B cell (primary cell): ENCODE measurements around the gene AGAP1. TPM values are rescaled to one million over a fixed set of nuclear protein-coding genes. Genes with fewer than 3 reads are reported as not detected.

Experiments
- ATAC-seq: fragments of 200-7000 bp; cut with Tn5 transposase; one replicate; pipeline ENCODE4 v1.10.0; 2021; ENCODE audit warnings: low read depth, mild to moderate bottlenecking, moderate number of reproducible peaks, moderate library complexity
- CTCF ChIA-PET: fragments of 350-600 bp; sonication (Branson Sonifier 250); formaldehyde crosslinking; loops from one replicate; lab custom pipeline; 2021; ENCODE audit warnings: antibody characterized with exemption, inconsistent platforms; lab: Charles Lee
- POLR2A ChIA-PET: fragments of 350-600 bp; sonication (Branson Sonifier 250); formaldehyde crosslinking; loops from one replicate; lab custom pipeline; 2021; ENCODE audit warnings: antibody characterized with exemption; lab: Charles Lee
- DNase-seq: peaks from one replicate; pipeline ENCODE4 v3.0.0; 2013
- H2AFZ ChIP-seq: 2 replicates; pipeline ENCODE4 v1.6.1; 2012; ENCODE audit warnings: mild to moderate bottlenecking, low read depth, low read length; ENCODE audit not compliant: insufficient read depth, poor library complexity, severe bottlenecking
- H3K27ac ChIP-seq, 2 donors: 1 replicate in 1 of 2; 2 replicates in 1 of 2; pipeline ENCODE4 v1.5.1; 2012 to 2013; ENCODE audit warnings: low read length in 2 of 2, mild to moderate bottlenecking in 2 of 2, moderate library complexity in 1 of 2
- H3K27me3 ChIP-seq, 4 experiments: fragments of 200-600 bp in 1 of 4; sonication (generic) in 1 of 4; replicated peaks in 1 of 4; 1 replicate in 2 of 4; 2 replicates in 2 of 4; pipeline versions ENCODE4 v1.6.1 to v1.7.0; 2013 to 2016; ENCODE audit warnings: low read length in 3 of 4, mild to moderate bottlenecking in 2 of 4, mixed read lengths in 1 of 4, moderate library complexity in 1 of 4; ENCODE audit not compliant: insufficient read depth in 4 of 4, control insufficient read depth in 3 of 4; ENCODE audit errors: control extremely low read depth in 1 of 4
- H3K36me3 ChIP-seq, 2 experiments: replicated peaks in 1 of 2; 1 replicate in 1 of 2; 2 replicates in 1 of 2; pipeline versions ENCODE4 v1.6.1 to v1.7.1; 2013; ENCODE audit warnings: low read length in 1 of 2; ENCODE audit not compliant: insufficient read depth in 2 of 2, control insufficient read depth in 1 of 2; ENCODE audit errors: control extremely low read depth in 1 of 2, extremely low read depth in 1 of 2
- H3K4me1 ChIP-seq, 2 donors: fragments of 200-600 bp in 1 of 2; sonication (generic) in 1 of 2; 1 replicate in 1 of 2; 2 replicates in 1 of 2; pipeline versions ENCODE4 v1.5.1 to v1.6.1; 2013 to 2017; ENCODE audit warnings: low read length in 2 of 2; ENCODE audit not compliant: control insufficient read depth in 2 of 2, insufficient read depth in 2 of 2
- H3K4me2 ChIP-seq: replicated peaks from 2 replicates; pipeline ENCODE3; 2012; ENCODE audit warnings: mild to moderate bottlenecking, low read depth, low read length; ENCODE audit not compliant: poor library complexity, severe bottlenecking
- H3K4me3 ChIP-seq, 5 experiments: fragments of 200-600 bp in 1 of 5; sonication (generic) in 1 of 5; 1 replicate in 3 of 5; 2 replicates in 2 of 5; pipeline versions ENCODE4 v1.5.1 to v1.7.0; 2011 to 2016; ENCODE audit warnings: low read length in 4 of 5, mild to moderate bottlenecking in 4 of 5, low read depth in 2 of 5, control low read depth in 1 of 5, moderate library complexity in 1 of 5; ENCODE audit not compliant: insufficient read depth in 1 of 5; ENCODE audit errors: control extremely low read depth in 1 of 5, extremely low read depth in 1 of 5
- H3K79me2 ChIP-seq: fragments of 200-600 bp; sonication (generic); one replicate; pipeline ENCODE4 v1.6.0; 2016; ENCODE audit warnings: low read length; ENCODE audit not compliant: control insufficient read depth, insufficient read depth
- H3K9ac ChIP-seq: fragments of 200-600 bp; sonication (generic); 2 replicates; pipeline ENCODE4 v1.6.1; 2017; ENCODE audit warnings: mild to moderate bottlenecking, low read length, moderate library complexity
- H3K9me3 ChIP-seq, 3 donors: one replicate each; pipeline versions ENCODE4 v1.6.1 to v1.7.1; 2013; ENCODE audit warnings: low read length in 2 of 3; ENCODE audit not compliant: control insufficient read depth in 2 of 3, insufficient read depth in 1 of 3; ENCODE audit errors: control extremely low read depth in 1 of 3
- H4K20me1 ChIP-seq: 2 replicates; pipeline ENCODE4 v1.6.0; 2012; ENCODE audit warnings: mild to moderate bottlenecking, low read length; ENCODE audit not compliant: insufficient read depth, control insufficient read depth, poor library complexity, severe bottlenecking
- H3K27ac Mint-ChIP-seq: one replicate; pipeline ENCODE4 v1.8.0; 2021; ENCODE audit warnings: mixed read lengths
- H3K27me3 Mint-ChIP-seq: one replicate; pipeline ENCODE4 v1.8.0; 2021; ENCODE audit warnings: mixed read lengths
- H3K4me1 Mint-ChIP-seq: one replicate; pipeline ENCODE4 v1.8.0; 2021; ENCODE audit warnings: mixed read lengths
- H3K4me3 Mint-ChIP-seq: one replicate; pipeline ENCODE4 v1.8.0; 2021; ENCODE audit warnings: mixed read lengths
- H3K9me3 Mint-ChIP-seq: one replicate; pipeline ENCODE4 v1.8.0; 2022; ENCODE audit warnings: mixed read lengths; ENCODE audit not compliant: insufficient read depth
- EZH2 ChIP-seq: IDR thresholded peaks from 2 replicates; pipeline ENCODE4 v1.6.1; 2012; ENCODE audit warnings: borderline replicate concordance, low read depth, mild to moderate bottlenecking, moderate library complexity, low read length; ENCODE audit not compliant: insufficient read depth, poor library complexity, severe bottlenecking
- WGBS: methylation state at CpG from one replicate; pipeline ENCODE4 v1.1.5; 2013; ENCODE audit warnings: missing lambda C conversion rate; ENCODE audit not compliant: insufficient coverage; 5-methylcytosine and 5-hydroxymethylcytosine counted together
- intact Hi-C: fragments of 100-400 bp; cut with micrococcal nuclease; formaldehyde crosslinking; loops from one replicate; pipeline ENCODE4 v1.10.0; 2022
- polyA plus RNA-seq: library from polyadenylated mRNA; depleted of rRNA; stranded (reverse); fragments of >200 nt; gene quantifications from 2 replicates; pipeline ENCODE4 v1.2.3, GENCODE V29; 2012
- total RNA-seq, 2 donors: library from RNA; stranded (reverse); fragments of 120-200 nt in 1 of 2; gene quantifications; 1 replicate in 1 of 2; 2 replicates in 1 of 2; pipeline versions ENCODE4 v1.2.3 to v1.2.4, GENCODE V29; 2013 to 2022
- TF ChIP-seq, protein P1 (sequence below): fragments of 200-600 bp; IDR thresholded peaks from one replicate; pipeline ENCODE4 v1.8.0; 2022; ENCODE audit warnings: antibody characterized with exemption, mild to moderate bottlenecking

Gene AGAP1
- total and polyA plus RNA-seq, 2 donors (not counting 1 experiment from before 2014, with no cell fraction given) = 0.01 TPM; not detected in 1

DNA sequence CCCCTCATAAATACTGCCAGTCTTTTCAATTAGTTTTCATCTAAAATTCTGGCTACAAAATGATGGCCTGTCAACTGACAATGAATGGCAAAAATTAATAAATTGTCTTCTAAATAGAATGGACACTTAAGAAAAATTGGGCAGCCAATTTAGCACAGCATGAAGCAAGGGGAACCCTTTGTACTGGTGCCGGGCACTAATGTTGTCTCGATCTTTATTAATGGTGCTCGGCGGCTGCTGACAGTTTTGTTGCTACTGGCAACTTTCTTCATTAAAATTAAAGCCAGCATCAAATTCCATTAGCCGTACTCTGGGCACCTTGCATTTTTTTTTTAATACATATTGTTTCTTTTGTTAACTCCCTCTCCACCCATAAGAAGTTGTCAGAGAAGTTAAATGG, 365.0 kb downstream of the AGAP1 start:
- H3K27me3 ChIP-seq = no peaks in the 10 kb centered on the region
- no peaks in the 10 kb centered on the region for H4K20me1 ChIP-seq
- no CpG with 5 or more reads among the region's 5 CpGs for WGBS
- H3K27ac ChIP-seq = no peak overlapping the region
- ATAC-seq (no peak), DNase-seq (no peak)
- no peaks in the 10 kb centered on the region for H3K9me3 ChIP-seq
- no peaks in the 10 kb centered on the region for H3K4me1 ChIP-seq
- ChIA-PET CTCF (no interaction called here), POLR2A (no interaction called here)
- H3K4me3 ChIP-seq = no peak overlapping the region
- H3K4me1 Mint-ChIP-seq = no peaks in the 10 kb centered on the region
- no peak overlapping the region for H3K27ac Mint-ChIP-seq
- H3K36me3 ChIP-seq = no peaks in the 10 kb centered on the region
- no peaks in the 10 kb centered on the region for H3K79me2 ChIP-seq
- H3K27me3 Mint-ChIP-seq = peaks cover 11% of the 10 kb centered on the region
- H3K9me3 Mint-ChIP-seq = no peaks in the 10 kb centered on the region
- no peak overlapping the region for H2AFZ ChIP-seq
- intact Hi-C loops = no loop called here
- no peak for TF ChIP-seq EZH2
- TF ChIP-seq, protein P1, sequence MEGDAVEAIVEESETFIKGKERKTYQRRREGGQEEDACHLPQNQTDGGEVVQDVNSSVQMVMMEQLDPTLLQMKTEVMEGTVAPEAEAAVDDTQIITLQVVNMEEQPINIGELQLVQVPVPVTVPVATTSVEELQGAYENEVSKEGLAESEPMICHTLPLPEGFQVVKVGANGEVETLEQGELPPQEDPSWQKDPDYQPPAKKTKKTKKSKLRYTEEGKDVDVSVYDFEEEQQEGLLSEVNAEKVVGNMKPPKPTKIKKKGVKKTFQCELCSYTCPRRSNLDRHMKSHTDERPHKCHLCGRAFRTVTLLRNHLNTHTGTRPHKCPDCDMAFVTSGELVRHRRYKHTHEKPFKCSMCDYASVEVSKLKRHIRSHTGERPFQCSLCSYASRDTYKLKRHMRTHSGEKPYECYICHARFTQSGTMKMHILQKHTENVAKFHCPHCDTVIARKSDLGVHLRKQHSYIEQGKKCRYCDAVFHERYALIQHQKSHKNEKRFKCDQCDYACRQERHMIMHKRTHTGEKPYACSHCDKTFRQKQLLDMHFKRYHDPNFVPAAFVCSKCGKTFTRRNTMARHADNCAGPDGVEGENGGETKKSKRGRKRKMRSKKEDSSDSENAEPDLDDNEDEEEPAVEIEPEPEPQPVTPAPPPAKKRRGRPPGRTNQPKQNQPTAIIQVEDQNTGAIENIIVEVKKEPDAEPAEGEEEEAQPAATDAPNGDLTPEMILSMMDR = no peak
- no peak overlapping the region for H3K4me3 Mint-ChIP-seq
- H3K9ac ChIP-seq = no peak overlapping the region
- H3K4me2 ChIP-seq = no peak overlapping the region

DNA sequence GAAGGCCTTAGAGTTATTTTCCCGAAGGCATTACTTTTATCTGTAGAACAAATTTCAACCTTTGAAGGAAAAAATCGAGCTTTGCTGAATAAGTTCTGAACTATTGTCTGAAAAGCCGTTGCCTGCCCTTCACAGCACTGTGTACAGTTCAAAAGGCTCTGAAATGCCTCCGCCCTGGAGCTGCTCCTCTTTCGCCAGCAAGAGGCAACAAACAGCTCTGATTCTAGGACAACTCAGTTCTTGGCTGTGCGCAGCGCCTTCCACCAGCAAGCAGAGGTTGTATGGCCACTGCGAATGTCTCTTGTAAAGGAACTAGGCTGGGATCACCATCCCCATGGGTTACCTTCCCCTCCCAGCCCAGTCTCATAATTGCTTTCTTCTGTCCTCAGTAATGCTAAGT, 365.8 kb downstream of the AGAP1 start:
- Histone ChIP-seq H3K9me3 (no peaks in the 10 kb centered on the region), H3K4me1 (no peaks in the 10 kb centered on the region), H3K4me2 (no peak overlapping the region), H3K36me3 (no peaks in the 10 kb centered on the region), H3K27ac (no peak overlapping the region), H3K79me2 (no peaks in the 10 kb centered on the region), H3K9ac (no peak overlapping the region), H3K27me3 (no peaks in the 10 kb centered on the region), H3K4me3 (no peak overlapping the region), H4K20me1 (no peaks in the 10 kb centered on the region), H2AFZ (no peak overlapping the region)
- DNase-seq (no peak), ATAC-seq (no peak)
- Mint-ChIP-seq H3K27me3 (peaks cover 18% of the 10 kb centered on the region), H3K4me3 (no peak overlapping the region), H3K27ac (no peak overlapping the region), H3K4me1 (no peaks in the 10 kb centered on the region), H3K9me3 (no peaks in the 10 kb centered on the region)
- no peak for TF ChIP-seq EZH2
- TF ChIP-seq, protein P1 = no peak
- ChIA-PET POLR2A (no interaction called here), CTCF (no interaction called here)
- WGBS = 90% methylated on average over 8 of the region's 8 CpGs
- intact Hi-C loops = no loop called here
